Astrocyte (in vitro differentiated cells and primary cell): ENCODE measurements around the gene HTR1D. TPM values are rescaled to one million over a fixed set of nuclear protein-coding genes. Genes with fewer than 3 reads are reported as not detected.
A peak's percentile ranks its signal among the peaks of the same experiment; 100 is the strongest.

ENCODE experiments used
- DNase-seq: peaks from one replicate; pipeline ENCODE4 v3.0.0-alpha.2; 2010; ENCODE audit warnings: low read depth
- FAIRE-seq: peaks from 2 replicates; lab custom pipeline; 2011; peaks lifted over from hg19 to GRCh38; lab: Jason Lieb, UNC
- H2AFZ ChIP-seq: 2 replicates; pipeline ENCODE4 v1.6.0; 2012; ENCODE audit warnings: low read depth, low read length, inconsistent platforms
- H3K27ac ChIP-seq: 2 replicates; pipeline ENCODE4 v1.5.1; 2011; ENCODE audit warnings: low read depth, low read length, inconsistent platforms
- H3K27me3 ChIP-seq: 2 replicates; pipeline ENCODE4 v1.6.0; 2011; ENCODE audit warnings: low read length, inconsistent platforms; ENCODE audit not compliant: insufficient read depth
- H3K36me3 ChIP-seq: 2 replicates; pipeline ENCODE4 v1.5.1; 2011; ENCODE audit warnings: low read length, inconsistent platforms; ENCODE audit not compliant: insufficient read depth
- H3K4me1 ChIP-seq: 2 replicates; pipeline ENCODE4 v1.5.1; 2011; ENCODE audit warnings: low read length, inconsistent platforms; ENCODE audit not compliant: insufficient read depth
- H3K4me2 ChIP-seq: 2 replicates; pipeline ENCODE4 v1.6.0; 2012; ENCODE audit warnings: low read length, inconsistent platforms
- H3K4me3 ChIP-seq: 2 replicates; pipeline ENCODE4 v1.5.1; 2011; ENCODE audit warnings: low read depth, mild to moderate bottlenecking, low read length, inconsistent platforms; ENCODE audit not compliant: insufficient read depth
- H3K79me2 ChIP-seq: 2 replicates; pipeline ENCODE4 v1.6.0; 2012; ENCODE audit warnings: mild to moderate bottlenecking, low read length, inconsistent platforms; ENCODE audit not compliant: insufficient read depth
- H3K9ac ChIP-seq: 2 replicates; pipeline ENCODE4 v1.6.0; 2012; ENCODE audit warnings: mild to moderate bottlenecking, low read length, inconsistent platforms
- H3K9me3 ChIP-seq: 2 replicates; pipeline ENCODE4 v1.5.1; 2012; ENCODE audit warnings: low read depth, mild to moderate bottlenecking, low read length, inconsistent platforms; ENCODE audit not compliant: insufficient read depth
- H4K20me1 ChIP-seq: 2 replicates; pipeline ENCODE4 v1.6.0; 2012; ENCODE audit warnings: low read length, inconsistent platforms; ENCODE audit not compliant: insufficient read depth
- H3K27ac Mint-ChIP-seq: one replicate; pipeline ENCODE4 v1.8.0; 2021; ENCODE audit warnings: mild to moderate bottlenecking, mixed read lengths; ENCODE audit not compliant: unreplicated experiment
- H3K27me3 Mint-ChIP-seq: one replicate; pipeline ENCODE4 v1.8.0; 2021; ENCODE audit warnings: low read depth, mixed read lengths; ENCODE audit not compliant: unreplicated experiment
- H3K36me3 Mint-ChIP-seq: one replicate; pipeline ENCODE4 v1.8.0; 2021; ENCODE audit warnings: low read depth, mixed read lengths; ENCODE audit not compliant: unreplicated experiment
- H3K4me1 Mint-ChIP-seq: one replicate; pipeline ENCODE4 v1.8.0; 2021; ENCODE audit warnings: low read depth, mixed read lengths; ENCODE audit not compliant: unreplicated experiment
- H3K4me3 Mint-ChIP-seq: one replicate; pipeline ENCODE4 v1.8.0; 2021; ENCODE audit warnings: mild to moderate bottlenecking, moderate library complexity, mixed read lengths; ENCODE audit not compliant: unreplicated experiment
- H3K9me3 Mint-ChIP-seq: one replicate; pipeline ENCODE4 v1.8.0; 2021; ENCODE audit warnings: mild to moderate bottlenecking, mixed read lengths; ENCODE audit not compliant: unreplicated experiment
- CTCF ChIP-seq: IDR thresholded peaks from 2 replicates; pipeline ENCODE4 v1.5.1; 2011; ENCODE audit warnings: low read depth, mild to moderate bottlenecking, inconsistent platforms, low read length, moderate library complexity; ENCODE audit not compliant: insufficient read depth
- EZH2 ChIP-seq: IDR thresholded peaks from 2 replicates; pipeline ENCODE4 v1.6.1; 2012; ENCODE audit warnings: mild to moderate bottlenecking, low read length, inconsistent platforms; ENCODE audit not compliant: insufficient read depth
- total RNA-seq: library from RNA; stranded (reverse); gene quantifications from 2 replicates; pipeline ENCODE4 v1.2.1, GENCODE V29; 2021

The HTR1D gene
- total RNA-seq, 1 donor from 2014 or later = 3.3 TPM

GRCh38 chr1:23177438-23178380 lies 39.6 kb downstream of the HTR1D start:
- H2AFZ ChIP-seq = peak overlapping the region; percentile 84
- H3K27ac ChIP-seq = peak overlapping the region; percentile 91
- FAIRE-seq (no peak), DNase-seq (peak; percentile 72)
- Mint-ChIP-seq H3K4me1 (peaks cover 4% of the 10 kb centered on the region), H3K27me3 (peaks cover 4% of the 10 kb centered on the region), H3K9me3 (no peaks in the 10 kb centered on the region), H3K27ac (peak overlapping the region; percentile 93), H3K36me3 (no peaks in the 10 kb centered on the region), H3K4me3 (peak overlapping the region; percentile 81)
- TF ChIP-seq CTCF = no peak
- no peak for TF ChIP-seq EZH2
- H4K20me1 ChIP-seq = no peaks in the 10 kb centered on the region
- H3K9ac ChIP-seq = peak overlapping the region; percentile 90
- peaks cover 16% of the 10 kb centered on the region for H3K4me1 ChIP-seq
- H3K27me3 ChIP-seq = no peaks in the 10 kb centered on the region
- no peaks in the 10 kb centered on the region for H3K36me3 ChIP-seq
- peaks cover 3% of the 10 kb centered on the region for H3K79me2 ChIP-seq
- peak overlapping the region; percentile 89 for H3K4me2 ChIP-seq
- peak overlapping the region; percentile 64 for H3K4me3 ChIP-seq
- no peaks in the 10 kb centered on the region for H3K9me3 ChIP-seq

- H3K9ac ChIP-seq = peak overlapping the region; percentile 90
Measured at GRCh38 chr1:23177031-23177430, 40.3 kb downstream of the HTR1D start.

More at GRCh38 chr1:23177031-23177430, 40.3 kb downstream of the HTR1D start:
- Histone ChIP-seq H3K4me3 (peak overlapping the region; percentile 64), H3K4me2 (peak overlapping the region; percentile 89), H2AFZ (peak overlapping the region; percentile 84), H3K4me1 (peaks cover 16% of the 10 kb centered on the region), H3K79me2 (peaks cover 3% of the 10 kb centered on the region), H3K9me3 (no peaks in the 10 kb centered on the region), H4K20me1 (no peaks in the 10 kb centered on the region), H3K27me3 (no peaks in the 10 kb centered on the region), H3K36me3 (no peaks in the 10 kb centered on the region), H3K27ac (peak overlapping the region; percentile 91)
- Mint-ChIP-seq H3K4me3 (peak overlapping the region; percentile 81), H3K27me3 (peaks cover 4% of the 10 kb centered on the region), H3K36me3 (no peaks in the 10 kb centered on the region), H3K4me1 (peaks cover 4% of the 10 kb centered on the region), H3K9me3 (no peaks in the 10 kb centered on the region), H3K27ac (peak overlapping the region; percentile 91)
- FAIRE-seq = no peak
- no peak for DNase-seq
- no peak for TF ChIP-seq CTCF
- TF ChIP-seq EZH2 = no peak
